Endothelial cell of umbilical vein (primary cell): ENCODE results near the gene KRTAP12-3. TPM values are rescaled to one million over a fixed set of nuclear protein-coding genes. Genes with fewer than 3 reads are reported as not detected.
"Not testable (repeated sequence)": the region's sequence is repeated elsewhere in the genome, so short reads cannot be mapped to it uniquely, and the experiment has no call there.

Experiments used
- BruUV-seq: library from RNA; stranded (reverse); fragments of 400-500 nt; replicated peaks from 2 replicates; lab custom pipeline; 2021; lab: Mats Ljungman, UMichigan
- CTCF ChIA-PET: fragments of 300-600, 350-600 bp; sonication (Branson Sonifier 250); formaldehyde crosslinking; loops from one replicate; lab custom pipeline; 2021; ENCODE audit warnings: antibody characterized with exemption, inconsistent platforms; lab: Charles Lee
- POLR2A ChIA-PET: fragments of 300-600, 350-600 bp; sonication (Branson Sonifier 250); formaldehyde crosslinking; loops from one replicate; lab custom pipeline; 2021; ENCODE audit warnings: antibody characterized with exemption, inconsistent platforms; lab: Charles Lee
- DNase-seq: peaks from one replicate; pipeline ENCODE4 v3.0.0-alpha.2; 2011; ENCODE audit warnings: low read depth, low spot score
- FAIRE-seq: peaks from 2 replicates; lab custom pipeline; 2011; peaks lifted over from hg19 to GRCh38; lab: Jason Lieb, UNC
- H2AFZ ChIP-seq: 2 replicates; pipeline ENCODE4 v1.6.0; 2012; ENCODE audit warnings: low read depth, low read length, control low read depth, inconsistent platforms
- H3K27ac ChIP-seq: 2 replicates; pipeline ENCODE4 v1.5.1; 2011; ENCODE audit warnings: low read depth, mild to moderate bottlenecking, control low read depth, low read length, moderate library complexity; ENCODE audit not compliant: insufficient read depth
- H3K27me3 ChIP-seq, 2 experiments: 2 replicates each; pipeline versions ENCODE4 v1.6.0 to v1.6.1; 2011; ENCODE audit warnings: low read length in 2 of 2, mixed read lengths in 1 of 2; ENCODE audit not compliant: control insufficient read depth in 2 of 2, insufficient read depth in 2 of 2
- H3K36me3 ChIP-seq, 2 experiments: 2 replicates in 1 of 2; 3 replicates in 1 of 2; pipeline ENCODE4 v1.5.1; 2011; ENCODE audit warnings: low read length in 2 of 2, mild to moderate bottlenecking in 1 of 2, moderate library complexity in 1 of 2; ENCODE audit not compliant: control insufficient read depth in 2 of 2, insufficient read depth in 2 of 2; ENCODE audit errors: extremely low read depth in 1 of 2
- H3K4me1 ChIP-seq: 3 replicates; pipeline ENCODE4 v1.5.1; 2011; ENCODE audit warnings: mild to moderate bottlenecking, low read length; ENCODE audit not compliant: control insufficient read depth, insufficient read depth; ENCODE audit errors: extremely low read depth
- H3K4me2 ChIP-seq: 2 replicates; pipeline ENCODE4 v1.6.1; 2011; ENCODE audit warnings: low read length, control low read depth, mixed read lengths; ENCODE audit not compliant: insufficient read depth
- H3K4me3 ChIP-seq, 3 experiments: fragments of 200-600 bp in 1 of 3; sonication (generic), shearing (Covaris generic) in 1 of 3; replicated peaks in 1 of 3; 2 replicates each; pipeline ENCODE4 v1.5.1; 2011 to 2016; ENCODE audit warnings: control low read depth in 3 of 3, low read length in 3 of 3, mild to moderate bottlenecking in 2 of 3, inconsistent platforms in 1 of 3, low read depth in 1 of 3, moderate library complexity in 1 of 3; ENCODE audit not compliant: insufficient read depth in 1 of 3
- H3K79me2 ChIP-seq: 2 replicates; pipeline ENCODE4 v1.6.0; 2012; ENCODE audit warnings: low read length, inconsistent platforms; ENCODE audit not compliant: control insufficient read depth, insufficient read depth
- H3K9ac ChIP-seq: replicated peaks from 2 replicates; pipeline ENCODE3; 2011; ENCODE audit warnings: low read length, control low read depth; ENCODE audit not compliant: insufficient read depth; ENCODE audit errors: extremely low read depth
- H3K9me1 ChIP-seq: replicated peaks from 3 replicates; pipeline ENCODE4 v1.6.0; 2011; ENCODE audit warnings: mild to moderate bottlenecking, low read length; ENCODE audit not compliant: control insufficient read depth, insufficient read depth; ENCODE audit errors: extremely low read depth
- H3K9me3 ChIP-seq: replicated peaks from 2 replicates; pipeline ENCODE4 v1.5.1; 2012; ENCODE audit warnings: low read length, inconsistent platforms; ENCODE audit not compliant: control insufficient read depth, insufficient read depth
- H4K20me1 ChIP-seq: replicated peaks from 2 replicates; pipeline ENCODE3; 2011; ENCODE audit warnings: mild to moderate bottlenecking, low read length; ENCODE audit not compliant: control insufficient read depth, insufficient read depth; ENCODE audit errors: extremely low read depth
- dilution Hi-C: fragments of 300-500 bp; cut with MboI; formaldehyde crosslinking; loops from one replicate; pipeline ENCODE4 v1.15.0; 2019; ENCODE audit warnings: low sequenced_read_pairs; ENCODE audit not compliant: extremely low pct_ligation_motif_present
- intact Hi-C: fragments of 100-400 bp; cut with micrococcal nuclease; formaldehyde crosslinking; loops from one replicate; pipeline ENCODE4 v1.10.0; 2022
- polyA plus RNA-seq, 4 experiments: library from polyadenylated mRNA; depleted of rRNA in 3 of 4; stranded (reverse) in 3 of 4; unstranded in 1 of 4; fragments of >200 nt; gene quantifications; 2 replicates each; pipeline versions ENCODE4 v1.2.1 to v1.2.3, GENCODE V29; 2011 to 2012; ENCODE audit warnings: missing spikeins in 1 of 4
- total RNA-seq: library from RNA; stranded (reverse); gene quantifications from 2 replicates; pipeline ENCODE4 v1.2.3, GENCODE V29; 2021
- TF ChIP-seq, protein P1 (sequence below): IDR thresholded peaks from 2 replicates; pipeline ENCODE4 v1.6.1; 2011; ENCODE audit not compliant: insufficient read depth, insufficient read length

KRTAP12-3 gene
- total and polyA plus RNA-seq, 2 donors (not counting 3 experiments of a cell fraction or from before 2014, with no cell fraction given) = not detected

DNA sequence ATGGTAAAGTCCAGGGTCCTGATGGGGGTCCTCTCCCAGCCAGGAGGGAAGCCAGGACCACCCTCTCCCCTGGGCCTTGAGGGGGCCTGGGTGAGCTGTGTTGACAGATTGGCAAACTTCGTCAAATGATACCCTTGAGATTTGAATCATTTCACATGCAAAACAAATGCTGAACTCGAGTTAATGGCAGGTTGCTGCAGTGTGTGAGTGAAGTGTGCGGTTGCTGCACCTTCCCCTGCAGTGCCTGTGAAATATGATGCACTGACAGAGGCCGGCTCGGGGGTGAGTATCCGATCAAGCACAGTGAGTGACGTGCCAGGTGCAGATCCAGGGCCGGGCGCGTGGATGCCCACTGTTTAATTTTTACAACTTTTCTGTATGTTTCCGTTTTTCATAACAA lies 29.9 kb downstream of the KRTAP12-3 start:
- dilution Hi-C loops = no loop called here
- no peak for FAIRE-seq

GRCh38 chr21:44689740-44690139 lies 32.0 kb downstream of the KRTAP12-3 start:
- DNase-seq, H3K9me1 ChIP-seq, H3K9me3 ChIP-seq, H4K20me1 ChIP-seq, POLR2A ChIA-PET, H3K9ac ChIP-seq, CTCF ChIA-PET, H2AFZ ChIP-seq, H3K27ac ChIP-seq, H3K4me2 ChIP-seq, H3K4me3 ChIP-seq, H3K4me1 ChIP-seq, intact Hi-C loops, dilution Hi-C loops, H3K36me3 ChIP-seq, BruUV-seq, FAIRE-seq, H3K79me2 ChIP-seq: not testable (repeated sequence)
- peaks cover 5 to 19% of the 10 kb centered on the region in 2 experiments for H3K27me3 ChIP-seq

More for the DNA sequence above, 29.9 kb downstream of the KRTAP12-3 start:
- CTCF ChIA-PET = no interaction called here
- H3K27ac ChIP-seq = no peak overlapping the region
- H4K20me1 ChIP-seq = no peaks in the 10 kb centered on the region
- H3K79me2 ChIP-seq = no peaks in the 10 kb centered on the region
- POLR2A ChIA-PET = no interaction called here
- no peaks in the 10 kb centered on the region for H3K9me3 ChIP-seq
- H2AFZ ChIP-seq = no peak overlapping the region
- no TSS peak for BruUV-seq
- no peaks in the 10 kb centered on the region for H3K4me1 ChIP-seq
- TF ChIP-seq, protein P1, sequence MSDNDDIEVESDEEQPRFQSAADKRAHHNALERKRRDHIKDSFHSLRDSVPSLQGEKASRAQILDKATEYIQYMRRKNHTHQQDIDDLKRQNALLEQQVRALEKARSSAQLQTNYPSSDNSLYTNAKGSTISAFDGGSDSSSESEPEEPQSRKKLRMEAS = no peak
- intact Hi-C loops = no loop called here
- no peak for DNase-seq
- H3K27me3 ChIP-seq = peaks cover 5 to 17% of the 10 kb centered on the region in 2 experiments
- H3K4me2 ChIP-seq = no peak overlapping the region
- no peak overlapping the region for H3K4me3 ChIP-seq
- H3K9me1 ChIP-seq = no peaks in the 10 kb centered on the region
- no peaks in the 10 kb centered on the region for H3K36me3 ChIP-seq
- no peak overlapping the region for H3K9ac ChIP-seq
